ENCODE measurements around the gene C2CD2. TPM values are rescaled to one million over a fixed set of nuclear protein-coding genes. Genes with fewer than 3 reads are reported as not detected.

Gene C2CD2
- total and polyA plus RNA-seq, 10 of the 15 experiments (the other 5 are each of a cell fraction or from before 2014, with no cell fraction given): 2.2 to 30.9 (median 9.9) TPM

GRCh38 chr21:41901782-41902181 lies 52.0 kb downstream of the C2CD2 start:
- ChIA-PET RAD21 (ENCODE audit: unreplicated experiment) (no interaction called here), CTCF (interaction anchor here (0.8 to 2.3 kb wide), 4 partner anchors 12 to 216 kb away, joined by 3 to 6 read pairs (median 3); no protein-coding TSS in a partner anchor), SMC1A (ENCODE audit: uncharacterized antibody, unreplicated experiment) (no interaction called here), POLR2A (no interaction called here)
- Histone ChIP-seq H3K36me3 (ENCODE audit: control insufficient read depth in 2 of 2, insufficient read depth in 2 of 2, low read length in 1 of 2) (peaks cover 6 to 17% of the 10 kb centered on the region in 2 experiments), H3K79me2 (ENCODE audit: control insufficient read depth, insufficient read depth, low read length) (no peaks in the 10 kb centered on the region), H3K27ac (ENCODE audit: control insufficient read depth, insufficient read depth) (no peak overlapping the region), H3K4me1 (ENCODE audit: control insufficient read depth, insufficient read depth, low read length) (peaks cover 7% of the 10 kb centered on the region), H4K20me1 (ENCODE audit: control insufficient read depth, insufficient read depth) (no peaks in the 10 kb centered on the region), H3K4me2 (ENCODE audit: control insufficient read depth, insufficient read depth) (no peak overlapping the region), H3K4me3 (no peak overlapping the region), H2AFZ (ENCODE audit: control insufficient read depth, low read depth, low read length) (no peak overlapping the region), H3K27me3 (replicated peaks in 1 of 2; ENCODE audit: control insufficient read depth in 2 of 2, insufficient read depth in 2 of 2, low read length in 1 of 2) (no peaks in the 10 kb centered on the region), H3K9me3 (replicated peaks; ENCODE audit: control insufficient read depth, insufficient read depth, low read length) (no peaks in the 10 kb centered on the region), H3K9ac (ENCODE audit: control insufficient read depth, insufficient read depth, low read length) (no peak overlapping the region)
- intact Hi-C loops (cut with micrococcal nuclease; ENCODE audit: unreplicated experiment): loop anchor here (5.0 kb wide), 1 partner anchor 216 kb away; no protein-coding TSS in a partner anchor
- DNase-seq (ENCODE audit: low read depth, low spot score): no peak
- no peak for ATAC-seq
- BruUV-seq (replicated peaks): no TSS peak
- FAIRE-seq: no peak
- 98% methylated on average over 3 of the region's 3 CpGs for WGBS (ENCODE audit: insufficient coverage, insufficient replicate concordance, low lambda C conversion rate, missing lambda C conversion rate)
- TF ChIP-seq SREBF2 (IDR thresholded peaks at IDR 0.05; ENCODE audit: low read length) (no peak), TCF3 (IDR thresholded peaks at IDR 0.05; ENCODE audit: borderline replicate concordance, insufficient read depth, low read depth, low read length) (no peak), ZBTB40 (IDR thresholded peaks at IDR 0.05; ENCODE audit: borderline replicate concordance) (peak; percentile 55), FOS (IDR thresholded peaks at IDR 0.05; ENCODE audit: borderline replicate concordance, extremely low read depth, insufficient read length) (no peak)
- in situ Hi-C loops (cut with MboI): no loop called here

All from GM12878 (cell line).